ENCODE data around the gene FOXF1. TPM values are rescaled to one million over a fixed set of nuclear protein-coding genes. Genes with fewer than 3 reads are reported as not detected.
A peak's percentile ranks its signal among the peaks of the same experiment; 100 is the strongest.

The FOXF1 gene
- total RNA-seq = 10 to 100 TPM; 10.8 to 44.1 (median 23.4) TPM

DNA sequence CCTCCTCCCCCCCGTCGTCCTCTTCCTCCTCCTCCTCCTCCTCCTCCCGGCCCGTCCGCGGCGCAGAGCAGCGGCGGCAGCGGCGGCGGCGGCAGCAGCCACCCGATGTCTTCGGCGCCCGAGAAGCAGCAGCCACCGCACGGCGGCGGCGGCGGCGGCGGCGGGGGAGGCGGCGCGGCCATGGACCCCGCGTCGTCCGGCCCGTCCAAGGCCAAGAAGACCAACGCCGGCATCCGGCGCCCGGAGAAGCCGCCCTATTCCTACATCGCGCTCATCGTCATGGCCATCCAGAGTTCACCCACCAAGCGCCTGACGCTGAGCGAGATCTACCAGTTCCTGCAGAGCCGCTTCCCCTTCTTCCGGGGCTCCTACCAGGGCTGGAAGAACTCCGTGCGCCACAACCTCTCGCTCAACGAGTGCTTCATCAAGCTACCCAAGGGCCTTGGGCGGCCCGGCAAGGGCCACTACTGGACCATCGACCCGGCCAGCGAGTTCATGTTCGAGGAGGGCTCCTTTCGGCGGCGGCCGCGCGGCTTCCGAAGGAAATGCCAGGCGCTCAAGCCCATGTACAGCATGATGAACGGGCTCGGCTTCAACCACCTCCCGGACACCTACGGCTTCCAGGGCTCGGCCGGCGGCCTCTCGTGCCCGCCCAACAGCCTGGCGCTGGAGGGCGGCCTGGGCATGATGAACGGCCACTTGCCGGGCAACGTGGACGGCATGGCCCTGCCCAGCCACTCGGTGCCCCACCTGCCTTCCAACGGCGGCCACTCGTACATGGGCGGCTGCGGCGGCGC is at the start of gene FOXF1:
FOXF1 (plus strand) TSS at position 63 of the 797 bp plus-strand sequence; CDS start at position 106, 43 bp downstream.
- Histone ChIP-seq H3K27me3 (peaks cover 100% of the 10 kb centered on the region), H3K4me1 (peaks cover 0 to 20% (median 4%) of the 10 kb centered on the region in 4 donors), H3K27ac (peak within 1 kb of the TSS; percentile 94 to 99 (median 96)), H3K4me3 (peak within 1 kb of the TSS; percentile 50 to 84 (median 65)), H3K36me3 (no peaks in the 10 kb centered on the region), H3K9me3 (no peaks in the 10 kb centered on the region)
- WGBS, 2 donors (ENCODE audit: low coverage in 1 of 2) = 10% methylated on average over 51 of the region's 89 CpGs; no CpG with 5 or more reads in 1 of the 2 donors
- intact Hi-C loops (cut with DNase I; ENCODE audit: low total_unique reads) = loop anchor here (5.0 kb wide), 2 partner anchors 48 to 148 kb away; no protein-coding TSS in a partner anchor
- in situ Hi-C loops (cut with MboI; ENCODE audit: low pct_ligation_motif_present in 1 of 4, low pct_unique_long_range_greater_than_20kb in 1 of 4, low sequenced_read_pairs in 3 of 4) = loop anchor here (5.0 to 25.0 kb wide), 6 partner anchors 168 to 698 kb away; no protein-coding TSS in a partner anchor
- DNase-seq = no peak
- TF ChIP-seq POLR2AphosphoS5 (IDR thresholded peaks at IDR 0.05) = peak; percentile 65 to 91 (median 71)
- TF ChIP-seq EP300 (IDR thresholded peaks at IDR 0.05; ENCODE audit: low read depth) = no peak

GRCh38 chr16:86461037-86461436 is 49.3 kb upstream of the FOXF1 start:
- Histone ChIP-seq H3K36me3 (no peaks in the 10 kb centered on the region), H3K27me3 (no peaks in the 10 kb centered on the region), H3K9me3 (no peaks in the 10 kb centered on the region), H3K4me1 (peaks cover 5 to 16% (median 9%) of the 10 kb centered on the region in 4 donors), H3K4me3 (no peak overlapping the region), H3K27ac (peak overlapping the region; percentile 73 to 84 (median 80))
- TF ChIP-seq, protein P1, sequence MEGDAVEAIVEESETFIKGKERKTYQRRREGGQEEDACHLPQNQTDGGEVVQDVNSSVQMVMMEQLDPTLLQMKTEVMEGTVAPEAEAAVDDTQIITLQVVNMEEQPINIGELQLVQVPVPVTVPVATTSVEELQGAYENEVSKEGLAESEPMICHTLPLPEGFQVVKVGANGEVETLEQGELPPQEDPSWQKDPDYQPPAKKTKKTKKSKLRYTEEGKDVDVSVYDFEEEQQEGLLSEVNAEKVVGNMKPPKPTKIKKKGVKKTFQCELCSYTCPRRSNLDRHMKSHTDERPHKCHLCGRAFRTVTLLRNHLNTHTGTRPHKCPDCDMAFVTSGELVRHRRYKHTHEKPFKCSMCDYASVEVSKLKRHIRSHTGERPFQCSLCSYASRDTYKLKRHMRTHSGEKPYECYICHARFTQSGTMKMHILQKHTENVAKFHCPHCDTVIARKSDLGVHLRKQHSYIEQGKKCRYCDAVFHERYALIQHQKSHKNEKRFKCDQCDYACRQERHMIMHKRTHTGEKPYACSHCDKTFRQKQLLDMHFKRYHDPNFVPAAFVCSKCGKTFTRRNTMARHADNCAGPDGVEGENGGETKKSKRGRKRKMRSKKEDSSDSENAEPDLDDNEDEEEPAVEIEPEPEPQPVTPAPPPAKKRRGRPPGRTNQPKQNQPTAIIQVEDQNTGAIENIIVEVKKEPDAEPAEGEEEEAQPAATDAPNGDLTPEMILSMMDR (IDR thresholded peaks at IDR 0.05) = no peak
- TF ChIP-seq POLR2AphosphoS5 (IDR thresholded peaks at IDR 0.05) (no peak), EP300 (IDR thresholded peaks at IDR 0.05; ENCODE audit: low read depth) (no peak), POLR2A (IDR thresholded peaks at IDR 0.05) (no peak)
- in situ Hi-C loops (cut with MboI; ENCODE audit: low pct_ligation_motif_present in 1 of 4, low pct_unique_long_range_greater_than_20kb in 1 of 4, low sequenced_read_pairs in 3 of 4) (no loop called here), intact Hi-C loops (cut with DNase I; ENCODE audit: low total_unique reads) (loop anchor here (5.0 kb wide), 1 partner anchor 51 kb away; the partner anchor contains the start of gene FOXF1)
- no peak for DNase-seq

GRCh38 chr16:86462334-86463084 is 47.8 kb upstream of the FOXF1 start:
- Histone ChIP-seq H3K27me3 (no peaks in the 10 kb centered on the region), H3K4me3 (no peak overlapping the region), H3K9me3 (no peaks in the 10 kb centered on the region), H3K27ac (peak overlapping the region; percentile 73 to 84 (median 80)), H3K4me1 (peaks cover 5 to 14% (median 9%) of the 10 kb centered on the region in 4 donors), H3K36me3 (no peaks in the 10 kb centered on the region)
- peak; percentile 56 for DNase-seq
- TF ChIP-seq POLR2A (IDR thresholded peaks at IDR 0.05) (no peak), POLR2AphosphoS5 (IDR thresholded peaks at IDR 0.05) (peak; percentile 57 to 78 (median 71)), EP300 (IDR thresholded peaks at IDR 0.05; ENCODE audit: low read depth) (peak; percentile 74)
- TF ChIP-seq, protein P1 (IDR thresholded peaks at IDR 0.05) = peak in 2 of 5 experiments; percentile 21 to 45
- 45% methylated on average over 17 of the region's 17 CpGs; no CpG with 5 or more reads in 1 of the 2 donors for WGBS, 2 donors (ENCODE audit: low coverage in 1 of 2)
- intact Hi-C loops (cut with DNase I; ENCODE audit: low total_unique reads) (loop anchor here (2.0 to 5.0 kb wide), 2 partner anchors 32 to 50 kb away; partner anchors contain the start of gene FOXF1), in situ Hi-C loops (cut with MboI; ENCODE audit: low pct_ligation_motif_present in 1 of 4, low pct_unique_long_range_greater_than_20kb in 1 of 4, low sequenced_read_pairs in 3 of 4) (no loop called here)

DNA sequence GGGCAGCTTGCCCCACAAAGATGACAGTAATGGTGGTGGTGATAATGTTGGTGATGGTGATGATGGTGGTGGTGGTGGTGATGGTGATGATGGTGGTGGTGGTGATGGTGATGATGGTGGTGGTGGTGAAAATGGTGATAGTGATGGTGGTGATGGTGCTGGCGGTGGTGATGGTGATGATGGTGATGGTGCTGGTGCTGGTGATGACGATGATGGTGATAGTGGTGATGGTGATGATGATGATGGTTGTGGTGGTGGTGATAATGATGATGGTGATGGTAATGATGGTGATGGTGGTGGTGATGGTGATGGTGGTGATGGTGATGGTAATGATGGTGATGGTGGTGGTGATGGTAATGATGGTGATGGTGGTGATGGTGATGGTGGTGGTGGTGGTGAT is 46.3 kb upstream of the FOXF1 start:
- Histone ChIP-seq H3K4me1 (peaks cover 0 to 8% (median 4%) of the 10 kb centered on the region in 4 donors), H3K36me3 (no peaks in the 10 kb centered on the region), H3K27me3 (no peaks in the 10 kb centered on the region), H3K9me3 (no peaks in the 10 kb centered on the region), H3K27ac (peak overlapping the region in 2 of 4 donors; percentile 80 to 81), H3K4me3 (no peak overlapping the region)
- WGBS, 2 donors (ENCODE audit: low coverage in 1 of 2) = 97 to 100% methylated on average over 2 of the region's 2 CpGs
- in situ Hi-C loops (cut with MboI; ENCODE audit: low pct_ligation_motif_present in 1 of 4, low pct_unique_long_range_greater_than_20kb in 1 of 4, low sequenced_read_pairs in 3 of 4) = no loop called here
- TF ChIP-seq POLR2AphosphoS5 (IDR thresholded peaks at IDR 0.05) = no peak
- no peak for TF ChIP-seq EP300 (IDR thresholded peaks at IDR 0.05; ENCODE audit: low read depth)
- TF ChIP-seq, protein P1 (IDR thresholded peaks at IDR 0.05) = no peak
- no peak for TF ChIP-seq POLR2A (IDR thresholded peaks at IDR 0.05)
- intact Hi-C loops (cut with DNase I; ENCODE audit: low total_unique reads) = loop anchor here (5.0 kb wide), 1 partner anchor 48 kb away; the partner anchor contains the start of gene FOXF1
- no peak for DNase-seq
